Fibroblast of skin of left quadriceps (primary cell): ENCODE data around the gene CAPZB.

ENCODE experiments used
- DNase-seq, 2 experiments: peaks; one replicate each; pipeline ENCODE4 v3.0.0-alpha.2; 2013; ENCODE audit warnings: low read depth in 2 of 2

The CAPZB gene

DNA sequence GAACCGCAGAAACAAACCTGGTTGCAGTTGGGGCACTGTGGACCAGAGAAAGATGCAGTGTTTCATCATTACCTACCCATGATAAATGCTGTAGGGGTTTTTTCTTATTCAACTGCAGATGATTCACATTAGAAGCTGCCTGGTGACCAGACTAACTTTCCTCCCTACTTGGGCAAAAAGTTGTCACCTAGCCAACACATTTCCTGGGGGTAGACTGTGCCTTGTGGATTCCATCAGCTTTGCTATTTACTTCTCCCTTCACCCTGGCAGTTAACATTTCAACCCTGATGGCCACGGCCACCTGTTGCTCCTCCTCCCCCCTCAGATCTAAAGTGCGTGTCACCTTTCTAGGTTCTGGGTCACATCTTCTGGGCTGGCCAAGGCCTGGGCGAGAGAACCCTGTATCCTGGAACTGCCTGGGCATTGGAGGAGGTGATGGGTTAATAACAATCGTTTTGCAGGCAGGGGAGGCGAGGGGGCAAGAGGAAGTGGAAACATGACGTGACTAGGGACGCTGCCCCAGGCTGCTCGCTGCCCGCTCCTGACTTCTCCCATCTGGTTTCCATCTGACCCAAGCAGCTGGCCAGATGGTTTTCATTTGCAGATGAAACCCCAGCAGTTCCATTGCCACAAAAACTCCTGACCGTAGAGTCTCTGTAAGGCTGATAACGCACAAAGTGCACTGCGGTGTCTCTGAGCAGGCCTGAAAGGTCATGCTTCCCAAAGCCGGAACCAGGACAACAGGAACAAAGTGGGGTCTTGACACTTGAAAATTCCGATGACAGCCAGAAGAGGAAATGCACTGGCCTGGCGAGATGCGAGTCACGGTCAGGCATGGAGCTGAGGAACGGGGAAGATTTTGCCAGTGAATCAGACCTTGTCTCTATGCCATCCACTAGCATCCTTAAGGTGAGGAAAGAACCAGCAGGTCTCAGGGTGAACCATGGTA is 36.6 kb downstream of the CAPZB start:
- peak; percentile 72 to 73 for DNase-seq

DNA sequence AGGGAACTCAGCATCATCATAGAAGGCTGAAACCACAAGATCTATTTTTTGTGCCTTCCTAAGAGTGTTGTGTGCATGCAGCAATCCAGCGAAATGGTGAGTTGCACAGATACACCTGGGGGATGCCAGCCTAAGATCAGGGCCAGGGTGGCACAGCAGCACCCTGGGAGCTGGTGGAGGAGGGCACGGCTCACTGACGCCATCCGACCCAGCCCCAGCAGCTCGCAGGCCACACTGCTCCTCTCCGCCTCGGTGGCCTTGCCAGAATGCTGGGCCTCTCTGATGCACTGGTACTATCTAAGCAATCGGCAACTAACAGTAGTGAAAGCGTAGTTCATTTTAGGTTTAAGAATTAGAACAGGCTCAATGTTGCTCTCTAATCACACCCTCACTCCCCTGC is 37.8 kb downstream of the CAPZB start:
- no peak for DNase-seq

DNA sequence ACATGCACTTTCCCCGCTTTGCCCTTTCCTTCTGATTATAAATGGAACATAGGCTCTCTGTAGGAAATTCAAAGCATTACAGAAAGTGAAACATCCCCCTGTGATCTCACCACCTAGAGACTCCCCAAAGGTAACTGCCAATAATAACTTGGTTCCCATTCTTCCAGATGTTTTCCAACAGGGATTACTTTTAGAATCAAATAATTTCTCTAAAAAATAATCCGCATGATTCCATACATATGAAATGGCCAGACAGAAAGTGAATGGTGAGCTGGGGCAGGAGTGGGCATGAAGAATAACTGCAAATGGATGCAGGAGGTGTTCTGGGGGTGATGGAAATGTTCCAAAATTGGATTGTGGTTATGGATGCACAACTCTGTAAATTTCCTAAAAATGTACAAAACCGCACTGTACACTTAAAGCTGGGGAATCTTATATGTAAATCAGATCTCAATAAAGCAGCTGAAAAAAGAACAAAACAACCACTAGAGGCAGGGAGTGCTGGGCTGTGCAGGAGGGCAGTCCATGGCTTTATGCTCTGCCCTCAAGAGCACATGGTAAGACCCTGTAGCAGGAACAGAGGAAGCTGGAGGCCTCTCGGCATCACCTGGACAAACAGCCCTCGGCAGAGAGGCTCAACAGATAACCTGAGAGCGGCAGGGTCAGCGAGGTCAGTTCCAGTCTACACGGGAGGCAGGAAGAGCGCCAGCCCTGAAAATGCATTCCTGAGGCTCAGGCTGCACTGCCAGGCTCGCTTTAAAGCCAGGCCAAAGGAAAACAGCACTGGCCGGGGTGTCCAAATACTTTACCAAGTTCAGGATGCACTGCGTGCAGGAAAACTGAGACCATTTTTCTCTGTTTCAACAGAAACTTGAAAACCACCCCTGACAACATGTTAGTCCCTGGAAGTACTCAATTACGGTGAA is 39.7 kb downstream of the CAPZB start:
- DNase-seq = no peak

DNA sequence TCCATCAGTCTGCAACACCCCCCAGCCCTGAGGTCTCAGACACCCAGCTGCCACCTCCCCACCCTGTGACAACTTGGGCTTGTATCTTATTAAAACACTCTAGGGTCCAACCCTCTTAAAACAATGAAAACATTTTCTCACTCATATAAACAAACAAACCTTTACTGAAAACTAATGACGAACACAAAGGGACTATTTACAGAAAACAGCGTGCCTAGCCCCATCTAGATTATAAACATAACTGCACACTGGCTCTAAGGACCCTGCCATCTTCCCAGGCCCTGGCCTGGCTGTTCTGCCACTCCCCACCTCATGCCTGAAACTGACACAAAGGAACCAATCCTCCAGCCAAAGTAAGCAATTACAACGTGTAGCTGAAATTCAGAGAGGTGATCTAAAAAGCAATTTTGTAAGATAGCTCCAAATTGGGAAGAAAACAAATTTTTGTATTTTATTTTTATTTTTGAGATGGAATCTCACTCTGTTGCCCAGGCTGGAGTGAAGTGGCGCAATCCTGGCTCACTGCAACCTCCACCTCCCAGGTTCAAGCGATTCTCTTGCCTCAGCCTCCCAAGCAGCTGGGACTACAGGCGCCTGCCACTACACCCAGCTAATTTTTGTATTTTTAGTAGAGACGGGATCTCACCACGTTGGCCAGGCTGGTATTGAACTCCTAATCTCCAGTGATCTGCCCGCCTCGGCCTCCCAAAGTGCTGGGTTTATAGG is 40.9 kb downstream of the CAPZB start:
- DNase-seq = no peak

DNA sequence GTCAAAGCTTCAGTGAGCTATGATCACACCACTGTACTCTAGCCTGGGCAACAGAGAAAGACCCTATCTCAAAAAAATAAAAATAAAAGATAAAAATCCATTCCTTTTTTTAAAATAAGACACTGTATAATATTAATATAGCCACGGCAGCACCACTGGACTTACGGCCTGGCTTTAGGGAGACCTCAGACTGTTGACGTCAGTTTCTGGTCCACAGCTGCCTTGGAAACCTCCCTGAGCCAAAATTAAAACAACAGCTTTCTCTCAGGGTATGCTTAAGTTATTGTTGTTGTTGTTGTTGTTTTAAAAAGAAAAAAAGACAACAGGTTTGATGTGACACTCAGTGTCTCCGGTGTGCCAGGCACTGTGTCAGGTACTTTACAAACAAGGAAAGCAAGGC is 42.0 kb downstream of the CAPZB start:
- no peak for DNase-seq

DNA sequence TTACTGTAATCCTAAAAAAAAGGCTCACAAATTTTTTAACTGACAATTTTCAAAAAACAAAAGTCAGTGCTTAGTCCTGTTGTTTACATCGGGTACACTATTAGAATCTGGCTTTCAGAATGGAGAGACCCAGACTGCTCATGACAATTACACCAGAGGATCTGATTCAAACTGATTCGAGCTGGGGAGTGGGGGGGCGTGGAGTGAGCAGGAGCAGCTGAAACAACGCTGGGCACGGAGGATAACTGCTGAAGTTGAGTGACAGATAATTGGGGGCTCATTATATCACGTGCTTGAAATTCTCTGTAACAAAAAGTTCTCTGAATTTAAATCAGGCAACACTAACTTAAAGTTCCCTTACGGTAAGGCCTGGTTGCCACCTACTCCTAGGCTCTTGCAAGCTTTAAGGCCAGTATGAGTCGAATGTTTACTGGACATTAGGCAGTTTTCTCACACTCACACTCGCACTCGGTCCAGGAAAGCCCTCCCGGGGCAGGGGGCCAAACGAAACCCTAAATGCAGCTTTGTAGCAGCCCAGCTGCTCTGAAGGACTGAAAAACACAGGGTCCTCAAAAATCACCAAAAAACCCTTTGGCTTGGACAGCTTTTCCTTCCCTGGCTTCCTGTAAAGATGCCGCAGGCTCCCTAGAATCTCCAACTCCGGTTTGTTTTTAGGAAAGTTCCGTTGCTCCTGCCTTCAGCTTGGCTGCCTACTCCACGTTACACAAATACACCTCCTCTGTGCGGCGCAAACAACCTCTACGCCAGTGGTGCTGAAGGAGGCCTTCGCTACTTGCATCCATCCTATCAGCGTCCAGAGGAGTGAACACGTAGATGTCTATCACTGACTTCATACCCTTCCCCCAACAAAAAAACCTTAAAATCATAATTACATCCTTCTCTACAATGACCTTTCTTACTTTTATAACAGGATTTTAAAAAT is 42.9 kb downstream of the CAPZB start:
- DNase-seq = no peak

DNA sequence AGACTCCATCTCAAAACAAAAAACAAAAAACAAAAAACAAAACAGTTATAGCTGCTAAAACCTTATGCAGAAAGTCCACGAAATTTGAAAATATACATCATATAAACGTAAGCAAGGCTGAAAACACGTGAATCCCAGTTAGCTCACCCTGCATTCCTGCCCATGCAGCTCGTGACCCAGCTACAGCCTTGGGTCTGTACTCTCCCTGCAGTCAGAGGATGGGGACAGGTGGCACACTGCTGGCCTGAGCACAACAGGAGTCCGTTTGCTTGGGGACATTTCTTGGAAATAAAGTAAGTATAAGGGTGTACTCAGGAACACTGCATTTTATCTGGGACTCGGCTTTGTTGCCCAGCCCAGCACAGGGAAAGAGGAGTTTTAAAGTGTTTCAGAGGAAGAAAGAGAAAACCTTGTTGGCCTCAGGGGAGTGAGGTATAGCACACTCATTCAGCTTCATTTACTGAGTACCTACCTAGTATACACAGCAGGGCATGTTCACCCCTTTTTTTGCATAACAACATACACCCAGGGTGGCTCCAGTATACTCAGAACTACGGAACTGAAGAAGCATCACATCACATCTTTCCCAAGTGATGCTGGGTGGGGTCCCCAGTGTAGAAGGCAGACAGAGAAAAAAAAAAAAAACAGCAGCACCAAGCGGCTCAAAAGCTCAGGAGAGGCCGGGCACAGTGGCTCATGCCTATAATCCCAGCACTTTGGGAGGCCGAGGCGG is 44.1 kb downstream of the CAPZB start:
- no peak for DNase-seq

DNA sequence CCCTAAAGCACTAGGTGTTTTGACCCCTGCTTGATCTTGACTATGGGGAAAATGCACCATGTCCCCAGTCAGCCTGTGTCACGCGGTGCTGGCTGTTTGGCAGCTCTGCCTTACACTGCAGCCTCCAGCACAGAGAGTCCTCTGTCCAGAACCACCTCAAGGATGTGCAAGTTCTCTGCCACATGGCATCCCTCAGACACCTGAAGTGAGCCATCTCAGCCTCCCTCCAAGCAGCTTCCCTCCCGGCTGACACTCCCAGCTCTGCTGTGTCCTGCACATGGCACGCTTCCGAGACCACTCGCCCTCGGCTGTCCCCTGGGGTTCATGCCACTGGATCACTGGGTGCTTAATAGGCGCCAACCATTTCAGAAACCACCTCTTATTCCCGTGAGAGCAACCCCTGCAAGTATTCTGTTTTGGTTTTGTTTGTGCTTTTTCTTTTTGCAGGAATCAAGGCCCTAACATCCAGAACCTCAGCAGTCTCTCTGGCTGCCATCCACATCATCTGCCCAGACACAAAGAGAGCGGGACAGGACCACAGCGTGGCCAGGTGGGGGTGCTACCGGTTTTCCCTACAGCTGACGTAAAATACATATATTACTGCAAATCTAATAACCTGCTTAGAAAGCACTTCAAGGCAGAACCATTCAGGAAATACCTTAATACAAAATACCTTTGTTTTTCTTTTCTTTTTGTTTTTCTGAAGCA is 45.7 kb downstream of the CAPZB start:
- DNase-seq = no peak

DNA sequence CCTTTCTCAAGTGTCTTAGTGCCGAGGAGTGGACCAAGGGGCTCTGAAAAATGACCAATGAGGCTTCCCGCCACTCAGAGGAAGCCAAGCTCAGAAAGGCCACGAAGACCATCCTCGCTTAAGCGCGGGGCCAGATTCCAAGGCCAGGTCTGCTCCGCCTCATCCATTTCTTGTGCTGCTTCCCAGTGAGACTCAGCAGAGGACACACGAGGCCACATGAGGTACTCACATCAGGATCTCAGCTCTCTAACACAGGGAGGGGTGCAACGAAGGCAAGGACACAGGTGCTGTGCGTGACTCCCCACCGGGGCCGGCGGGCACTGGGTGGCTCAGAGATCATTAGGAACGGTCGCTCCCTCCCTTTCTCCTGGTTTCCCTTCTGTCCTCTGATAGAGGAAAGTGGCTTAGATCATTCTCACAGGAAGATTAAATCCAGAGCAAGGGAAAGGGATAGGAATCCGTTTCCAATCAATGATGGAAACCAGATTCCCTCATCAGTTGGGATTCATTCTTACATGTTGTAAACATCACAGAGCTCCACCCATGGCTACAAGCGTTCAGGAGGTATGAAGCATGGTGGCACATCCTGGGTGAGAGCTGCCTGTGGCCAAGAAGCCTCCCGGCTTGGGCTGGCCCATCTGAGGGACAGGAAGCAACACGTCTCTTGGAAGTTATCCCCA is 46.7 kb downstream of the CAPZB start:
- DNase-seq = no peak

DNA sequence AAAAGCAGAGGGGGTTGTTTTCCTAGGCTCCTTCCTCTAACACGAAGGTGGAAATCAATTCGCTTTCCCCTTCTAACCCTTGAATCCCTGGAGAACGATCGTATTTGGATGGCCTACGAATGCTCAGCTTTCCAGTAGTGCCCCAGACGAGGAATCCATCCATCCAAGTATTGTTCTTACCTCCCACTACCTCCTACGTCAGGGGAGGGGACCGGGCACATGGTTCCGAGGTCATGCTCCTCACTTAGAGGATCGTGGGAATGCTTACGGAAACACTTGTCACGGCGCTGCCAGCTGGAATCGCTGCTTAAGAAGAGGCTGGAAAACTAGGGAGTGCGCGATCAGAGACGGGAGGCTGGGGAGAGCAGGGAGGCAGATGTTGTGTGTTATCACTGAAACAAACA is 47.4 kb downstream of the CAPZB start:
- no peak for DNase-seq

DNA sequence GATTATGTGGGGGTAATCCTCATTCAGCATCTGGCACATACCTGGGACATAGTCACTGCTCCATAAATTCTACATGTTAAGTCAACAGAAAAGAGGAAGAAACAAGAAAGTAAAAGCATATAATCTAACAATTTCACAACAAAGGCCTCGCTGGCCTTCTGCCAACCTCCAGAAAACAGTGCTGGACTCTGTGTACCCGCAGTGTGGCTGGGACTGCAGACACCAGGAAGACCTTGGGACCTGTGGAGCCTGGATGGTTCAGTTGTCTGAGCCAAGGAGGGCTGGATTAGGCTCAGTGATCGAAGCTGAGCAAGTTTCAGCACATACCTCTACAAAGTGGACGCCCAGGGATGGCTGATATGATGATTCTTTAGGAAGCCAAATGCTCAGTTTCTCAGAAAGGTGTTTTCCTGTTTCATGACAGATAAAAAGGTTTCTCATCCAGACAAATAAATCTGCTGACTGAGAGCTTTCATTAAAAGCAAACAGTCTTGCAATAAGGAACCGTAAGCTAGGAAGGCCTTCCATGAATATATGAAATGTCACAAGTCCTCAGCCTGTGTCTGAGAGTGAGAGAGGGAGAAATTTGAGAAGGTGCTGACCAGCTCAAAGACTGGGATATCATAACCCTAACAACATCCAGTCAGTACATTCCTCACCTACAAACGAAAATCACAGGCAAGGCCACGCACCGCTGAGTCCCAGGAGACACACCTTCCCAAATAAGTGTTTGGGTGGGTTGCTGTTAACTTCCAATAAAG is 48.4 kb downstream of the CAPZB start:
- DNase-seq = no peak

DNA sequence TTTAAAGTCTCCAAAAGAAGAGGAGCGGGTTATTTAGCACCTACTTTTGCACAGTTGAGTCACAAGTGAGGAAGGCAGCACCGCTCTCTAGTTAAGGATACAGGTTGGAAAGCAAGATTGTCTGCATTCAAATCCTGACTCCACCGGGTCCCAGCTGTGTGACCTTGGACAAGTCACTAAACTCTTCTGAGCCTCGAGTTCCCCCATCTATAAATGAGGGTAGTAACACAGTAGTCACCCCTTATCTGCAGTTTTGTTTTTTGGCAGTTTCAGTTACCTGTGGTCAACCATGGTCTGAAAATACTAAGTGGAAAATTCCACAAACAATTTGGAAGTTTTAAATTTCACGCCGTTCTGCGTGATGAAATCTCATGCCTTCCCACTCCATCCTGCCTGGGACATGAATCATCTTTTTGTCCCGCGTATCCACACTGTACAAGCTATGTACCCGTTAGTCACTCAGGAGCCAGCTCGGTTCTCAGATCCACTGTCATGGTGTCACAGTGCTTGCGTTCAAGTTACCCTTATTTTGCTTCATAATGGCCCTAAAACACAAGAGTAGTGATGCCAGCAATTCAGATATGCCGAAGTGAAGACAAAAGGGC is 49.4 kb downstream of the CAPZB start:
- no peak for DNase-seq

DNA sequence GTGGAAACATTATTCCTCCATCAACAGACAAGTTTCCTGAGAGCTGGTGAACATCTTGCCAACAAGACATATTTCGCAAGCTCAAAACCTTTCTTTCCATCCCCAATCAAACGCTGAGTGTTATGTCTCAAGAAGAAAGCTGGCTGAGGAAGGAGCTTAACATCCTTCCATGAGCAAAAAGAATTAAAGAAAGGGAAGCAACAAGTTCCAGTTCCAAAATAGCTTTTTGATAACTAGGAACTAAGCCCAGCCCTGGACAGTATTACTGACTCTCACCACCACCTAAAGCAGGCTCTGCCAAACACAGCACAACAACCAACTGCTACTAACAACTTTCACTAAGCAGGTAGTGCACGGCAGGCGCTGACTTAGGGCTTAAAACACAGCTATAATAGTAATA is 50.2 kb downstream of the CAPZB start:
- no peak for DNase-seq

DNA sequence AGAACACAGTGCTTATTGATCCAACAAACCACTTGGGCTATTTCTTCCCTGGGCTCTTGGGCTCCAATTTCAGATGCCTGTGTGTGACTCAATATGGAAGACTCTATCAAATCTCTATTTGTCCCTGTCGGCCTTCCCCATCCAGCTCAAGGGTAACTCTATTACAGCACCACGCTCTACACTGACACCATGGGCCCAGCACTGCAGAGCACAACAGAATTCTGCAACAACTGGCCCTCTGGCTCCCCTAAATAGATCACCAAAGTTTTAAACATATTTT is 51.7 kb downstream of the CAPZB start:
- no peak for DNase-seq

DNA sequence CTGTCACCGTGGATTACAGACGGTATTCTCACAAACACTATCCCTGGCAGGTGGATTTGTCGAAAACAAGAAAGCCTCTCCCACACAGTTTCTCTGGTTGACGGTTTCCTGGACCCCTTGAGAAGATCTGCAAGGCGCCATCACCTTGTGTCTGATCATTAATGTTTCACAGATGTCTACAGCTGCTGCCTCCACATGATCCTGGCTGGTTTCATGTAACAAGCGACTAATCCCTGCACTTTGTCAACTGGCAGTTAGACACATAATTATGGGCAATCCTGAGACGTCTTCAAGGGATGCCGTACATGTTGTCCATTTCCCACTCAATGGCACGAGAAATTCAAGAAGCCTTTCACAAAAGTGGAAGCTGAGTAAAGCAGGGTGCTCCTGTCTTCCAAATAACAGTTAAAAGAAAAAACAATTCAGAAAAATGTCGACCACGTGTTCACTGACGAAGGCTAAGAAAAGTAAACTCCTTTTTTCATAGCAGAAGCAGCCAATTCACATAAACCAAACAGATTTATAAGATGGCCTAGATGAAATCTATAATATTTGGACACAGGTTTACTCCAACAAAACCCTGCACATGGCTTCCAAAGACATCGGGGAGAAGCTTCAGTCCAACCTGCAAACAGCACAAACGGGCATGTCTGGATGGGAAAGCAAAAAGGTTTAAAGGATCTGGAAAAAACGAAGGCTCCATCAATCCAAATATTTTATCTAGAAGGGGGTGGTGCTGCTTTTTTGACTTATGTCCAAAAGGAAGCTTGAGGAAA is 52.2 kb downstream of the CAPZB start:
- DNase-seq = no peak

DNA sequence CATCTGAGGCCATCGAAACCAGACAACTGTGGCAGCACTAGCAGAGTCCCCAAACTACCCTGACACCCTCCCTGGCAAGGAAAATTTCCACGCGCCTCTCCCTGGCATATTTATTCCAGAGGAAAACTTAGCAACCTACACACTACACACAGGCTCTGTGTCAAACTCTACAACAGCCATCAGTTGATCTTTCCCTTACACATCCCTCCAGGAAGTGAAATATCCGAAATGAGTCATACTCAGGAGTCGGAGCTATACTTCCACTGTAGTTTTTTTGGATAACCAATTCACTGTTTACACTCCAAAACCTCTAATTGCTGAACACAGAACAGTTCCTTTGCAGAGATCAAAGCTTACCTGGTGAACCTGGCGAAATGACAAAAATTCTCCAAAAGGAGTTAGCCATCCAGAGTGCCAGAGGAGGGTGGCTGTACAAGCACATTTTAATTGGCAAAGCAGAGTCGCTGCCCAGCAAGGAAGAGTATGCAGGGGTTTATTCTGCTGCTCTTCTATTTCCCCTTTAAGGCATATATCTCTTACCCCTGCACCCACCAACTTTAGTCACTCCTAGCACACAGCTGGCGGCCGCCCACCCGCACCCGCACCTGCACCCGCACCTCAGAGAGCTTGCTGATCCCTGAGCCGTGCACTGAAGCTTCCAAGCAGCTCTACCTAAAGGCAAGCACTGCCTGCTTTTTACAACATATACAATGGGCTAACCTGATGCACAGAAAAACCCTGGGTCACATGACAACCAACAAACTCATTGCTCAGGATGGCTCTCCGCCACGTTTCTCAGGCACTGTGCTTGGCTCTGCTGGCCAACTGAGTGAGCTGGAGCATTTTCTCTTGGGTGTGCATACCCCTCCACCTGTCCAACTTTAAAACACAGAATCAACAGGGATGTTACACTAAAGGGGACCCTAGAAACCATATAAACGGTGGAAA is 54.9 kb downstream of the CAPZB start:
- no peak for DNase-seq
